ENCODE results near the gene SAFB.

Gene SAFB

GRCh38 chr19:5691822-5692722 lies 69.2 kb downstream of the SAFB start:
- in situ Hi-C loops (cut with HindIII; ENCODE audit: low sequenced_read_pairs): no loop called here
- no peak for DNase-seq (ENCODE audit: low read depth, low spot score)
- no peak for TF ChIP-seq CTCF (IDR thresholded peaks at IDR 0.05; ENCODE audit: low read depth, low read length)
- peak overlapping the region; percentile 99 for H3K4me3 ChIP-seq (ENCODE audit: low read depth, low read length)

DNA sequence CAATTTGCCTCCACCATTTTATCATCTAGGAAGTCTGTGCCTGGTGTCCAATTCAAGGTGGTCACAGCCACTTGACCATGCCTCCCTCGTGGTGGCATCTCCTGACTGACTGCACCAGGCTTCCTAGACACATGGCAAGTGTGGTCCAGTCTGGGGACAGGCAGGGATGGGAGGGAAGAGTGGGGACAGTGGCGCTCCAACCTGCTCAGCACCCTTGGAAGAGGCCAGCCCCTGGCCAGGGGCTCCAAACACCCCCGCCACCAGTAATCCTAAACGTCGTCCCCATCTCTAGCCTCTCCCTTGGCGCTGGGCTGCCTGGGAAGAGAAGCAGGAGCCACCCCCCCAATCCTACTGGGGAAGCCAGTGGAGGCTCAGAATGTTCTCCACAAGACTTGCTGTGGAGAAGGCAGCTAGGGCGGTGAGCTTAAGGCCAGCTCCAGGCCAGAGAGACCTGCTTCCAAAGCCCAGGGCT lies 69.9 kb downstream of the SAFB start:
- in situ Hi-C loops (cut with HindIII; ENCODE audit: low sequenced_read_pairs): no loop called here
- no peak overlapping the region for H3K4me3 ChIP-seq (ENCODE audit: low read depth, low read length)
- no peak for TF ChIP-seq CTCF (IDR thresholded peaks at IDR 0.05; ENCODE audit: low read depth, low read length)
- no peak for DNase-seq (ENCODE audit: low read depth, low spot score)

DNA sequence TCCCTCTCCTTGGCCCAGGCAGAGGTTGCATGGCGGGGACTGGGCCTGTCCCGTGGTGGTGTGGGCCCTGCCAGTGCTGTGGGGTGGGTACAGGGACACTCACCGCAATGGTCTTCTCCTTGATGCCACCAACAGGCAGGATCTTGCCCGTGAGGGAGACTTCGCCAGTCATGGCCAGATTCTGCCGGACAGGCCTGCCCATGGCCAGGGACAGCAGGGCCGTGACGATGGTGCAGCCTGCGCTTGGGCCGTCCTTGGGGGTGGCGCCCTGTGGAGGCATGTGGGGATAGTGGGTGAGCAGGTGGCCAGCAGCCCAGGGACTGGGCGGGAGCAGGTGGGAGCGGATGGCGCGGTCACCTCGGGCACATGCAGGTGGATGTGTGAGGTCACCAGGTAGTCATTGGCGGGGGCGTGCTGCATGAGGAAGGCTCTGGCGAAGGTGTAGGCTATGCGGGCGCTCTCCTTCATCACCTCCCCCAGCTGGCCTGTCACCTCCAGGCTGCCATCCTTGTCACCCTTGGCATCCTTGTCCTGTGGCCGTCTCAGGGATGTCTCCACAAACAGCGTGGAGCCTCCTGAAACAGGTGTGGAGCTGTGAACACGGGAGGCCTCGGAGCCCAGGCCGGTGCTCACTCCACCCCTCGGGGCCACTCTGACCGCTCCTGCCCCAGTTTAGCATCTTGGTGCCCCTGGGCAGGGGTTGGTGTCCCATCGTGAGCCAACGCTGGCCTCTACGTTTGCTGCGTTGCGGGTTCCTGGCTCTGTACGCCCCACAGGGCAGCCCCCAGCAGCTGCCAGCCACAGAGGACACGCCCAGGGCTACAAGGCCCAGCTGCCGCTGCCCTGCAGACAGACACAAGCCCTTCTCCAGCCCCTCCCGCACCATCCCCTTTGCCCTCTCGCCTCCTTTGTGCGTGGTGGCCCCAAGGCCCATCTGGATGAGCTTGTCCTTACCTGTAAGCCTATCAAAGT lies 70.6 kb downstream of the SAFB start:
- in situ Hi-C loops (cut with HindIII; ENCODE audit: low sequenced_read_pairs): no loop called here
- DNase-seq (ENCODE audit: low read depth, low spot score): no peak
- TF ChIP-seq CTCF (IDR thresholded peaks at IDR 0.05; ENCODE audit: low read depth, low read length): no peak
- H3K4me3 ChIP-seq (ENCODE audit: low read depth, low read length): no peak overlapping the region

DNA sequence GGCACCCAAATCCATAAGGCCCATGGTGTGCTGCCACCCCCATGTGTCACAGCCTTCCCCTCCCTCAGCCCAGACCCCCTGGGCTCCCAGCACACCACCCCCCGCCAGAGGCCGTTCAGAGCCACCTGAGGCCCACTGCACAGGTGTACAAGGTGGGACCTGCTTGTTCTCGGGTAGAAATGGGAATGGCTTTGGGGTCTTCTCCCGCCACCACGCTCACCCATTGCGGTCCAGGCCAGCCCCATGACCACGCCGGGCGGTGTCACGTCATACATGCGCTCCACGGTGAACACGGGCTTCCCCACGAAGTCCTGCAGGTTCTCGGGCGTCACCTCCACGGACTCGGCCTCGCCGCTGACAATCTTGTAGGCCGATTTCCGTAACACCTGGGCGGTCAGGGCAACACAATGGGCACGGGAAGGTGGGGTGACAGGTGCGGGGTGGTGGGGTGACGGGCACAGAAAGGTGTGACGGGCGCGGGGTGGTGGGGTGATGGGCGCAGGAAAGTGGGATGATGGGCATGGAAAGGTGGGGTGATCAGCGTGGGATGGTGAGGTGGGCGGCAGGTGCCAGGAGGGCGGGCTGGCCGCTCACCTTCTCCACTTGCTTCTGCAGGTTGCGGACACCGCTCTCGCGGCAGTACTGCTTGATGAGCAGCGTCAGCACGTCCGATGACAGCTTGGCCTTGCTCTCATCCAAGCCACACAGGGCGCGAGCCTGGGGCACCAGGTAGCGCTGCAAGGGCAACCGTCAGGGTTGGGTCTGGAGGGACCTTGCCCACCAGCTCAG lies 71.5 kb downstream of the SAFB start:
- in situ Hi-C loops (cut with HindIII; ENCODE audit: low sequenced_read_pairs): no loop called here
- no peak overlapping the region for H3K4me3 ChIP-seq (ENCODE audit: low read depth, low read length)
- TF ChIP-seq CTCF (IDR thresholded peaks at IDR 0.05; ENCODE audit: low read depth, low read length): no peak
- DNase-seq (ENCODE audit: low read depth, low spot score): no peak

- TF ChIP-seq CTCF (IDR thresholded peaks at IDR 0.05; ENCODE audit: low read depth, low read length): no peak
- DNase-seq (ENCODE audit: low read depth, low spot score): no peak
- in situ Hi-C loops (cut with HindIII; ENCODE audit: low sequenced_read_pairs): no loop called here
- H3K4me3 ChIP-seq (ENCODE audit: low read depth, low read length): no peak overlapping the region
Observed at GRCh38 chr19:5694956-5695648, 72.2 kb downstream of the SAFB start.
